ENCODE results near the gene MLF1.
A peak's percentile ranks its signal among the peaks of the same experiment; 100 is the strongest.
"Not testable (repeated sequence)": the region's sequence is repeated elsewhere in the genome, so short reads cannot be mapped to it uniquely, and the experiment has no call there.

The MLF1 gene

DNA sequence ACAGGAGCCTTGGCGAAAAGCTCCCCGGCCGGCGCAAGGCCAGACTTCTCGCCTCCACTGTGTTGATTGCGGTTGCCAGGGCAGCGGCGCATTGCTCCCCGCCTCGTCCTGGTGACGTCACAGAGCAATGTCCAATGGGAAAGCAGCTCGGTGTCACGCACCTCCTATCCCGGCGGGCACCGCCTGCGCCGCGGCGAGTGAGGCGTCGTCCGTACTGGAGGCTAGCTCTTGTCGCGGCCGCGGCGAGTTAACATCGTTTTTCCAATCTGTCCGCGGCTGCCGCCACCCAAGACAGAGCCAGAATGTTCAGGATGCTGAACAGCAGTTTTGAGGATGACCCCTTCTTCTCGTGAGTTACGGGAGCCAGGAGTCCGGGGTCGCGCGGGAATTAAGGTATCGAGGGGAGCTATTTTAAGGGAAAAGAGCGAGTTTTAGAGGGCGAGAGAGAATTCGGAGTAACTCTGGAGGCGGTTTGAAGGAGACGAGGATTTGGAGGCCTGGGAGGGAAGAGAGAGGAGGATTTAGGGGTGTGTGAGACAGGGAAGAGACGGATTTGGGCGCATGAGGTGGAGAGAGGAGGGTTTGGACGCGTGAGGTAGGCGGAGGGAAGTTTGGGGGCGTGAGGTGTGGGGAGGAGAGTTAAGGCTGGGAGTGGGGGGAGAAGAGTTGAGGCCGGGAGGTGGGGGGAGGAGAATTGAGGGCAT, at the start of gene MLF1:
Gene MLF1 (plus strand): TSS at position 196 of the 704 bp plus-strand sequence. CDS start 107 bp downstream, at position 303.
- DNase-seq (ENCODE audit: low read depth in 3 of 3), result peak; percentile 57 to 74 (median 66)

DNA sequence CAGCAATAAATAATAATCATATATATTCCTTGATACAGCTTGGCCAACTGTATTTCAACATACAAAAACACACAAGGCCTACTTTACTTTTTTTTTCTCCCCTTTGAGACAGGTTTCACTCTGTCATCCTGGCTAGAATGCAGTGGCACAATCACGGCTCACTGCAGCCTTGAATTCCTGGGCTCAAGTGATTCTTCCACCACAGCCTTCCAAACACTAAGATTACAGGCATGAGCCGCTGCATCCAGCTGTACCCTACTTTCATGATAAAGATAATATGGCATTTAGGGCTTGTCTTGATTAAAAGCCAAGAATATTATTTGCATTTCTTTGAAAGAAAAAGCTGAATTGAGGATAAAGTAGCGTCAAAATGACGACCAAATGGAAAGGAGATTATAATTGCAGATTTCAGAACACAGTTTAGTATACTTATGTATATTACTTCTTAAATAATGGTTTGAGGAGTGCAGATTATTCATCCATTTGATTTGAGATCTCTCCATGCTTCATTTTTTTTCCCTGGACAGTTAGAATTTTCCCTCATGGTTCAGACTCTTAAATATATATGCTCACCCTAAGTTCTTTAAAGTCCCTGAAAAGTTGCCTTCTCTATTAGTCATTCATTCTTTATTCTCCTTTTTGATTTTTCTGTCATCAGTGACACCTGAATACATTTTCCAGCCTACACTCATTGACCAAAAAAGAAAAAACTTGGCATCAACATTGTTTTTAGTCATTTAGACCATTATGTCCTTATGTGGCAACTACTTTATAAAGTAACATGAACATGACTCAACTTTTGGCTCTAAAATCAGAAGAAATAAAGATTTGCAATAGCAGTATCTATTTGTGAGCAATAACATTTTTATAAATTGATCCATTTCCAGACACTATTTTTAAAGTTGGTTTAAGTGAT, 48.5 kb upstream of the MLF1 start:
- no peak for DNase-seq (ENCODE audit: low read depth in 3 of 3)

GRCh38 chr3:158528076-158528674, 42.8 kb upstream of the MLF1 start:
- no peak for DNase-seq (ENCODE audit: low read depth in 3 of 3)

- DNase-seq (ENCODE audit: low read depth in 3 of 3), result no peak
Observed at GRCh38 chr3:158531334-158531733, 39.7 kb upstream of the MLF1 start.

DNA sequence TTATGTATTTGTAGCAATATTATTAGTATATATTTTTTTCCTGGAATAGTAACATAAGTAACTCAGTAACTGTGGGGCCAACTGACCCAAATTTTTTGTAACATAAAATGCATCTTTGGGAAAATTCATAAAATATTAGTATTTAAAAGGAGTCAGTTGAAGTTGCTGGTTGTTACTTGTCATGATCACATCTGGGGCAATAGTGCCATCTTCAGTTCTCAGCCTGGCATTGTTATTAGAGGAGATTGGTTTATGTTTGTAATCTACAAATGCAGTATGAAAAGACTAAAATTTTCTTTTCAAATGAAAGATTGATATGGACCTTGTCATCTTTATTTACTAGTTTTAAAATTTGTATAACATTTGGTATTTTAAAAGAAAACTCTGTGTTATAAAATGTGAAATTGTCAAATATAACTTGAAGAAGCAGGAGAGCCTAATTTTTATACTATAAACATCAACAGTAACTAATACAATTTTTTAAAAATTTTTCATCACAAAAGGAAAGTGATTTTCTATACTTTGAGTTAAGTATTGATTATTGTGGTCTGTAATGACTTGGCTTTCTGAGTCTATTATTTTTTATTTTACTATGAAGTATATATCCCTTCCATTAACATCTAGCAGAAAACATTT, 38.8 kb upstream of the MLF1 start:
- DNase-seq (ENCODE audit: low read depth in 3 of 3), result no peak

DNA sequence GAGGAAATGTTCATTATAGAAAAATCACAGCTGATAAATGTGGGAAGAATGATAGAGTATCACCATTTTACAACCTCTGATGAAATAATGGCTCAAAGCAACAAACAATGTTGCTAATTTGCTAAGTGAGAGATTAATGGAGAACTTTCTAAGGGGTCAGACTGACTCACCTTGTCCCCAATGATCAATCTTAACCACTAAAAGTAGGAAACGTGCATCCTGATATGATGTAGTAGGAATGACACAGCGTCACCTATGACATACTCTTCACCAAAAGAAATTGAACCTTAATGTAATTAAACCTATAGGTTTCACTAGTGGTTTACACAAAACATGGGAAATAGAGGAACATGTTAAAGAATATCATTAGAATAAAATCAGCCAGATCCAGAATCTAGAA, 35.1 kb upstream of the MLF1 start:
- no peak for DNase-seq (ENCODE audit: low read depth in 3 of 3)

GRCh38 chr3:158539414-158540014, 31.5 kb upstream of the MLF1 start:
- peak in 2 of 3 experiments; percentile 2 to 9 for DNase-seq (ENCODE audit: low read depth in 3 of 3)

DNA sequence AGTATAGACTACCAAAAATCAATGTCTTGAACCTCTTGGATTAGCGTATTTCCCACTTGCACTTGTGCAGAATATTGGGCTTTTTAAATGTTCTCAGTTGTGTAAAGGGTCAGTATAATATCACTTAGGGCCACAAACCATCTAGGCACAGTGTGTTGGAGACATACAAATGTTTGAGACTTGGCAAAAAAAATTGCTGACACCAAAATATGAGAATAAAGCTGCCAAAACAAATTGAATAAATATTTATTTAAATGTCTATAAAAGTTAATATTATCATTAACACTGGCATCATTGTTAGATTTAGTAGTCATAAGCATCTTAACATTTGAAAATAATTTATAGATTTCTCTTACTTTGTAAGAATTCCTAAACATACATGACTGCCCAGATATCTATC, 30.9 kb upstream of the MLF1 start:
- DNase-seq (ENCODE audit: low read depth in 3 of 3), result no peak

DNA sequence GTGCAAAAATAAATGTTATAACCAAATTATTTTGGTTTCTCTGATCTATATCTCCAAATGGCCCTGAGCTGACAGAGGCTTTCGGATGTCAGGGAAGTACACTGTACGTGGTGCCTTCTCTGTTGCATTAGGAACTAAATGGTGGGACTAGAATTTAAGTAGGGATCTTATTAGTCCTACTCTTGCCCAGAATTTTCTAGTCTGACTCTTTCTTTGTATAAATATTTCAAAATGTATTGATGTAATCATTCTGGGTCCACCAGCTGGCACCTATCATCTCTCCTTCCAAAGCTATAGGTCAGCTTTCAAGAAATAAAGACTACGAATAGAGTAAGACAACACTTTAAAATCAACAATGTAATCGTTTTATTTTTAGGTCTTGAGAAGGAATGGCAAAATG, 22.3 kb upstream of the MLF1 start:
- DNase-seq (ENCODE audit: low read depth in 3 of 3), result no peak

DNA sequence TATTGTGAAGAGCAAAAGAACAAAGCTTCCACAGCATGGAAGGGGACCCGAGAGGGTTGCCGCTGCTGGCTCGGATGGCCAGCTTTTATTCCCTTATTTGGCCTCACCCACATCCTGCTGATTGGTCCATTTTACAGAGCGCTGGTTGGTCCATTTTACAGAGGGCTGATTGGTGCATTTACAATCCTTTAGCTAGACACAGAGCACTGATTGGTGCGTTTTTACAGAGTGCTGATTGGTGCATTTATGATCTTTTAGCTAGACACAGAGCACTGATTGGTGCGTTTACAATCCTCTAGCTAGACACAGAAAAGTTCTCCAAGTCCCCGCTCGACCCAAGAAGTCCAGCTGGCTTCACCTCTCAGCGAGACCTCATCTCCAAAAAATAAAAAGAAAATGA, 21.1 kb upstream of the MLF1 start:
- DNase-seq (ENCODE audit: low read depth in 3 of 3), result not testable (repeated sequence)

DNA sequence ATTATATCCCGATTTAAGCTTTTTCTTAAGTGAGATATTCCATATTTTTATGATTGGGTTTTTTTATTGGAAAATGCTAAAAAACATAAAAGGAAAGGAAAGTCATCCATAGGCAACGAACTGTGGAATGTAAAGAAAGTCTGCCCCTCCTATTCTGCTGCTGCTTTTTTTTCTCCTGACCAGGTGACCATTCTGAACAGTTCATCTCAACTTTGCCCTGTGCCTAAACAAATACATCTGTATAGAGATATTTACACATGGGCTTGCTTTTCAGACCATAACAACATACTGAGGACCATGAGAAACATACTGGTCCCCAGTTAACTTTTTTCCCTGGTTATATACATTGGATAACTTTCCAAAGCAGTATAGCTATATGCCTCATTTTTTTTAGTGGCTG, 18.9 kb upstream of the MLF1 start:
- DNase-seq (ENCODE audit: low read depth in 3 of 3), result no peak

DNA sequence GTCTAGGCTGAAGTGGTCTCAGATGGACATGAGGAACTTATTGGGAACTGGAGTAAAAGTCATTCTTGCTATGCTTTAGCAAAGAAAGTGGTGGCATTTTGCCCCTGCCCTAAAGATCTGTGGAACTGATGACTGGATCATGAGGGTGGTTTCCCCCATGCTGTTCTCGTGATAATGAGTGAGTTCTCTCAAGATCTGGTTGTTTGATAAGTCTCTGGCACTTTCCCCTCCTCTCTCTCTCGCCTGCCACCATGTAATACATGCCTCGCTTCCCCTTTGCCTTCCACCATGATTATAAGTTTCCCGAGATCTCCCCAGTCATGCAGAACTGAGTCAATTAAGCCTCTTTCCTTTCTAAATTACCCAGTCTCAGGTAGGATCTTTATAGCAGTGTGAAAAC, 11.5 kb upstream of the MLF1 start:
- no peak for DNase-seq (ENCODE audit: low read depth in 3 of 3)

DNA sequence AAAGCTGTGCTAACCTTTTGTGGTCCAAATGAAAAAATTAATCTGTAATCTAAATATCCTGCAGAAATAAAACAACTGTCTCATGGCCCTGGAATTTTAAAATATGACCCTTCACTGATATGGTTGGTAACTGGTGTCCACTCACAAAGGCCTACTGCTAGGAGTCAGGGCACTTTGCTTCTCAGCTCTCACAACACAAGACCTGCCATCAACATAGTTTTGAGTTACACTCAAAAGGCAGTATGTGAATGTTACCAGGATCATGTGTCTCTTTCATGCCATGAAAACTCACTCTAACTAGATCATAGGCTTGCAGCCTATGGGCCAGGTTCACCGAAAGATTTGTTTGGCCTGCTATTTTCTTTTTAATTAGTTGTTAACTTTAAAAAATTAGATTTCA, 10.0 kb upstream of the MLF1 start:
- DNase-seq (ENCODE audit: low read depth in 3 of 3), result no peak

- no peak for DNase-seq (ENCODE audit: low read depth in 3 of 3)
Observed at GRCh38 chr3:158562674-158563073, 8.3 kb upstream of the MLF1 start.

DNA sequence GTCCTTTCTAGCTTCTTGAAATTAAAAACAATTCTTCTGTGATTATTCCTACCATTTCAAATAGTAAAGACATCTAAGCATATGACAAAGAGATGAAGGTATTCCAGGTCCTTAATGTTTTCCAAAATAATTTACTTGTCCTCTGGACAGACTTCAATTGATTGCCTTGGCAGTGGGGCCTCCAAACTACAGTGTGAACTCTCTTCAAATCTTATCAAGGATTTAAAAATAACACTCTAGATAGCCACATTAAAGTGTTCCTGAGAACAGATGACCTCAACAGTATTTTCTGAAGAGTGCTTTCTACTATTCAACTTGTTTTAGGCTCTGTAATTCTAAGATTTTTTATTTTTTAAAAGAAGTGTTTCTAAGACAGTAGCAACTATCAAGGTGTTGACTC, 7.9 kb upstream of the MLF1 start:
- no peak for DNase-seq (ENCODE audit: low read depth in 3 of 3)

DNA sequence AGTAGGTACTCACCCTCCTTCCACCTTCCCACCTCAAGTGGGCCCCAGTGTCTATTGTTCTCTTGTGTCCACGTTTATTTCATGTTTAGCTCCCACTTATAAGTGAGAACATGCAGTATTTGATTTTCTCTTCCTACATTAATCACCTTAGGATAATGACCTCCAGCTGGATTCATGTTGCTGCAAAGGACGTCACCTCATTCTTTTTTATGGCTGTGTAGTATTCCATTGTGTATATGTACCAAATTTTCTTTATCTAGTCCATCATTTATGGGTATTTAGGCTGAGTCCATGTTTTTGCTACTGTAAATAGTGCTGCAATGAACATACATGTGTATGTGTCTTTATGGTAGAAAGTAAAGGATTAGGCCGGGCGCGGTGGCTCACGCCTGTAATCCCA, 5.9 kb upstream of the MLF1 start:
- DNase-seq (ENCODE audit: low read depth in 3 of 3), result no peak

DNA sequence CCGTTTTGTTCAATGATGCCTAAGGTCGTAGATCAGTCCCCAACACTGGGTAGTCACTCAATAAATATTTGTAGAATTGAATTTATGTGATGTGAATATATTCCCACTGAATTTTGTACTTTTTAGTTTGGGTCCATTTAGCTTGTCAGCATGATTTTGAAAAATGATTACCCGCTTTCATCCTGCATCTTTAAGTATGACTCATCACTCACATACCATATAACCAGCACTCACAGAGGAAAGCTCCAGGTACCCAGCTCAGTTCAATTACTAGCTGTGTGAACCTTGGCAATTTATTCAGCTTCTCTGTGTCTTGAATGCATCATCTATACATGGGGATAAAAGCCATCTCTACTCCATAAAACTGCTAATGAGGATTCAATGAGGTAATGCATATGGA, 2.2 kb upstream of the MLF1 start:
- no peak for DNase-seq (ENCODE audit: low read depth in 3 of 3)

GRCh38 chr3:158569794-158570193, 1.2 kb upstream of the MLF1 start:
- DNase-seq (ENCODE audit: low read depth in 3 of 3), result no peak

GRCh38 chr3:158571969-158572765, 1.2 kb downstream of the MLF1 start:
- no peak for DNase-seq (ENCODE audit: low read depth in 3 of 3)

DNA sequence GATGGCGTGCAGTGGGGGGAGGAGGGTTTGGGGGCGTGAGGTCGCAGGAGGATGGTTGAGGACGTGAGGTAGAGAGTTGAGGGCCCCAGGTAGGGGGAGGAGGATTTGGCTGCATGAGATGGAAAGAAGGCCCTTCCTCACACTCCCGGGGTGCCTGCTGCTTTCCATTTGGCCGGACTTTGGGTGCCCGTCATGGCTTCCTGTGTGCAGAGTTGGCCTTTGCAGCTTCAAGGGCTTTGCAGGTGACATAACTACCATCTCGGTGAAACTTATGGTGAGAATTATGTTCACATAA, 1.7 kb downstream of the MLF1 start:
- no peak for DNase-seq (ENCODE audit: low read depth in 3 of 3)

DNA sequence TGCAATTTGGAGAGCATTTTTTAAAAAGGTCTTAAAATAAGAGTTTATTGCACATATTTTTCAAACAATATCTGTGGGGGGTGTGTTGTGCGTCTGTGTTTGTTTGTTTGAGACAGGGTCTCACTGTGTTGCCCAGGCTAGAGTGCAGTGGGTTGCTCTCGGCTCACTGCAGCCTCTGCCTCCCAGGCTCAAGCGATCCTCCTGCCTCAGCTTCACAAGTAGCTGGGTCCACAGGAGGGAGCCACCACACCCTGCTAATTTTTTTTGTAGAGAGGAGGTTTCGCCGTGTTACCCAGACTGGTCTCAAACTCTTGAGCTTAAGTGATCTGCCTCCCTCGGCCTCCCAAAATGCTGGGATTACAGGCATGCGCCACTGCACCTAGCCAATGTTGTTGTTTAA, 2.7 kb downstream of the MLF1 start:
- DNase-seq (ENCODE audit: low read depth in 3 of 3), result no peak
